Activated CD4-positive, CD25-positive, alpha-beta regulatory T cell treated with anti-CD3 and anti-CD28 coated beads, Interleukin-2, amount 50 U/mL, for 72 hours (primary cell): ENCODE measurements around the gene KAT8.
"Not testable (repeated sequence)": the region's sequence is repeated elsewhere in the genome, so short reads cannot be mapped to it uniquely, and the experiment has no call there.

Experiments
- DNase-seq: peaks from one replicate; pipeline ENCODE4 v3.0.0; 2021

KAT8 gene

GRCh38 chr16:31149894-31150890, 32.7 kb downstream of the KAT8 start, which contains the start of gene PRSS36:
TSS of gene PRSS36 (minus strand) at chr16:31150066. CDS start at chr16:31150035, 31 bp downstream.
- no peak for DNase-seq

GRCh38 chr16:31150976-31151375, 33.5 kb downstream of the KAT8 start:
- DNase-seq = not testable (repeated sequence)

- DNase-seq = no peak
Observed at GRCh38 chr16:31157136-31157535, 39.7 kb downstream of the KAT8 start.

GRCh38 chr16:31167315-31167714, 49.9 kb downstream of the KAT8 start:
- DNase-seq = no peak

GRCh38 chr16:31168848-31169247, 51.4 kb downstream of the KAT8 start:
- no peak for DNase-seq

GRCh38 chr16:31170048-31170447, 52.6 kb downstream of the KAT8 start:
- not testable (repeated sequence) for DNase-seq

- DNase-seq = no peak
Observed at GRCh38 chr16:31177136-31177535, 59.7 kb downstream of the KAT8 start.

GRCh38 chr16:31179219-31179746, 61.8 kb downstream of the KAT8 start:
- DNase-seq = no peak

GRCh38 chr16:31179747-31180459, 62.4 kb downstream of the KAT8 start, which contains the start of gene FUS:
TSS of gene FUS (plus strand) at chr16:31180139. CDS start at chr16:31180215, 76 bp downstream.
- peak; percentile 93 for DNase-seq
